GM12801 (cell line): ENCODE measurements around the gene GMPPA.

Experiments
- TF ChIP-seq, protein P1 (sequence below): IDR thresholded peaks from one replicate; pipeline ENCODE4 v1.5.1; 2011; ENCODE audit warnings: control low read depth; ENCODE audit not compliant: insufficient read length; ENCODE audit errors: extremely low read depth

The GMPPA gene

DNA sequence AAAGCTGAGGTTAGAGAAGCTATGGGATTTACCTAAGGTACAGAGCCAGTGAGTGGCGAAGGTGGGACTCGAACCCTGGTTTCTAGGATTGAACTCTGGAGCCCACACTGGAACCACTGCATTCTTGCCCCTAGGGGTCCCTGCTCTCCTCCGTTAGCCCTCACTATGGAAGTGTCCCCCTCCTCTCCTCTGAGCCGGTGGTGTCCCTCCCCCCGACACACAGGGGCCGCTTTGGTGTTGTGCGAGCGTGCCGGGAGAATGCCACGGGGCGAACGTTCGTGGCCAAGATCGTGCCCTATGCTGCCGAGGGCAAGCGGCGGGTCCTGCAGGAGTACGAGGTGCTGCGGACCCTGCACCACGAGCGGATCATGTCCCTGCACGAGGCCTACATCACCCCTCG lies 8.5 kb upstream of the GMPPA start:
- TF ChIP-seq, protein P1, sequence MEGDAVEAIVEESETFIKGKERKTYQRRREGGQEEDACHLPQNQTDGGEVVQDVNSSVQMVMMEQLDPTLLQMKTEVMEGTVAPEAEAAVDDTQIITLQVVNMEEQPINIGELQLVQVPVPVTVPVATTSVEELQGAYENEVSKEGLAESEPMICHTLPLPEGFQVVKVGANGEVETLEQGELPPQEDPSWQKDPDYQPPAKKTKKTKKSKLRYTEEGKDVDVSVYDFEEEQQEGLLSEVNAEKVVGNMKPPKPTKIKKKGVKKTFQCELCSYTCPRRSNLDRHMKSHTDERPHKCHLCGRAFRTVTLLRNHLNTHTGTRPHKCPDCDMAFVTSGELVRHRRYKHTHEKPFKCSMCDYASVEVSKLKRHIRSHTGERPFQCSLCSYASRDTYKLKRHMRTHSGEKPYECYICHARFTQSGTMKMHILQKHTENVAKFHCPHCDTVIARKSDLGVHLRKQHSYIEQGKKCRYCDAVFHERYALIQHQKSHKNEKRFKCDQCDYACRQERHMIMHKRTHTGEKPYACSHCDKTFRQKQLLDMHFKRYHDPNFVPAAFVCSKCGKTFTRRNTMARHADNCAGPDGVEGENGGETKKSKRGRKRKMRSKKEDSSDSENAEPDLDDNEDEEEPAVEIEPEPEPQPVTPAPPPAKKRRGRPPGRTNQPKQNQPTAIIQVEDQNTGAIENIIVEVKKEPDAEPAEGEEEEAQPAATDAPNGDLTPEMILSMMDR = no peak

DNA sequence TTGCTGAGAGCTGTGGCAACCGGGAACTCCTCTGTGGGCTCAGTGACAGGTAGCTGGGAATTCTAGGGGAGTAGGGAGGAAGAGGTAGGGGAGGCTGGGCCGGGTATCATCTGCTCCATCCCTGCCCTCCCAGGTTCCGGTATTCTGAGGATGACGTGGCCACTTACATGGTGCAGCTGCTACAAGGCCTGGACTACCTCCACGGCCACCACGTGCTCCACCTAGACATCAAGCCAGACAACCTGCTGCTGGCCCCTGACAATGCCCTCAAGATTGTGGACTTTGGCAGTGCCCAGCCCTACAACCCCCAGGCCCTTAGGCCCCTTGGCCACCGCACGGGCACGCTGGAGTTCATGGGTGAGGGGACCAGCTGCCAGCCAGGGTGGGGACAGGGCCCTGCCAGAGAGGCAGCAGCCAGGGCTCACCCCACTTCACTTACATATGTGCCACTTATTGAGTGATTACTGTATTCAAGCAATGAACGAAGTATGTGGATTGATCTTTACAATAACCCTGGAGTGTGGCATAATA lies 8.0 kb upstream of the GMPPA start:
- TF ChIP-seq, protein P1 = no peak

GRCh38 chr2:219491278-219491963 lies 7.3 kb upstream of the GMPPA start:
- TF ChIP-seq, protein P1 = no peak

GRCh38 chr2:219492575-219492974 lies 6.1 kb upstream of the GMPPA start:
- TF ChIP-seq, protein P1 = no peak

- TF ChIP-seq, protein P1 = no peak
Measured at GRCh38 chr2:219493086-219493485, 5.6 kb upstream of the GMPPA start.

GRCh38 chr2:219494952-219495530 lies 3.6 kb upstream of the GMPPA start:
- TF ChIP-seq, protein P1 = no peak

GRCh38 chr2:219495531-219496122 lies 3.1 kb upstream of the GMPPA start:
- TF ChIP-seq, protein P1 = no peak
